Activated CD4-positive, CD25-positive, alpha-beta regulatory T cell (primary cell): ENCODE measurements around the gene GPR78.

Experiments
- DNase-seq, 4 experiments: peaks; one replicate each; lab custom pipeline; 2025; lab: John Stamatoyannopoulos, UW

Gene GPR78, protein sequence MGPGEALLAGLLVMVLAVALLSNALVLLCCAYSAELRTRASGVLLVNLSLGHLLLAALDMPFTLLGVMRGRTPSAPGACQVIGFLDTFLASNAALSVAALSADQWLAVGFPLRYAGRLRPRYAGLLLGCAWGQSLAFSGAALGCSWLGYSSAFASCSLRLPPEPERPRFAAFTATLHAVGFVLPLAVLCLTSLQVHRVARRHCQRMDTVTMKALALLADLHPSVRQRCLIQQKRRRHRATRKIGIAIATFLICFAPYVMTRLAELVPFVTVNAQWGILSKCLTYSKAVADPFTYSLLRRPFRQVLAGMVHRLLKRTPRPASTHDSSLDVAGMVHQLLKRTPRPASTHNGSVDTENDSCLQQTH

DNA sequence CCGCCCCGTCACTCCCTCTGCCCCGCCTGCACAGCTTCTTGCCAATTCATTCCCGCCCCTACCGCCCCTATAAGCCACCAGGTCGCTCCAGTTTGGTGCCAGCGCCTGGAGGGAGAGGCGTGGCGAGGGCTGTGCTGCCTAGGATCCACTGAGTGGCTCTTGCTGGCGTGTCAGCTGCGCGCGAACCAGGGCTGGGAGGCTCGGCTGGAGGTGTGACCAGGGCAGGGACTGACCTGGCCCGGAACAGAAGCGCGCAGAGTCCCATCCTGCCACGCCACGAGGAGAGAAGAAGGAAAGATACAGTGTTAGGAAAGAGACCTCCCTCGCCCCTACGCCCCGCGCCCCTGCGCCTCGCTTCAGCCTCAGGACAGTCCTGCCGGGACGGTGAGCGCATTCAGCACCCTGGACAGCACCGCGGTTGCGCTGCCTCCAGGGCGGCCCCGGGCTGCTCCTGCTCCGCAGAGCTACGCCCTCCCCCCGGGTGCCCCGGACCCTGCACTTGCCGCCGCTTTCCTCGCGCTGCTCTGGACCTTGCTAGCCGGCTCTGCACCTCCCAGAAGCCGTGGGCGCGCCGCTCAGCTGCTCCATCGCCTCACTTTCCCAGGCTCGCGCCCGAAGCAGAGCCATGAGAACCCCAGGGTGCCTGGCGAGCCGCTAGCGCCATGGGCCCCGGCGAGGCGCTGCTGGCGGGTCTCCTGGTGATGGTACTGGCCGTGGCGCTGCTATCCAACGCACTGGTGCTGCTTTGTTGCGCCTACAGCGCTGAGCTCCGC, at the start of gene GPR78:
GPR78 (plus strand) TSS at position 72 of the 773 bp plus-strand sequence; CDS start at position 663, 591 bp downstream.
- peak in 1 of 4 experiments; percentile 5 for DNase-seq

DNA sequence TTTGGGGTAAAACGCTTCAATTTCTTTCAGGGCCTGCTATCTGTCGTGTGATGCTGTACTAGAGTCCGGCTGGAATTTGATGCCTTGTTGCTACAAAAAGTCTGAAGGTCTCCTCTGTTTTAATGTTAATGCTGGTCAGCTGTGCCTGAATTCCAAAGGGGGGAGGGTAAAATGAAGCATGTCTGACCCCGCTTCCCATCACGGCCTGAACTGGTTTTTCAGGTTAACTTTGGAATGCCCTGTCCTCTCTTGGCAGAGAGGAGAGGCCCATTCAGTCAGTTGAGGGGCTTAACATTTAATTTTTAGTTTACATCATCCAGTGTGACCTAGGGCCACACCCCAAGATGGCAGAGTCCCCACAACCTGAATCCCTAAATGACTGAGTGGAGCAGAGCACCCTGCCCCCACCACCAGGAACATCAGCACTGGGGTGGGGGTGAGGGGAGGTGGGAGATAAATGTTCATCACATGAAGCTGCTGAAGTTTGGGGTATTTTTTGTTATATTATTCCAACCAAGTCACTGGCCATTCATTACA, 47.9 kb upstream of the GPR78 start:
- DNase-seq = no peak

DNA sequence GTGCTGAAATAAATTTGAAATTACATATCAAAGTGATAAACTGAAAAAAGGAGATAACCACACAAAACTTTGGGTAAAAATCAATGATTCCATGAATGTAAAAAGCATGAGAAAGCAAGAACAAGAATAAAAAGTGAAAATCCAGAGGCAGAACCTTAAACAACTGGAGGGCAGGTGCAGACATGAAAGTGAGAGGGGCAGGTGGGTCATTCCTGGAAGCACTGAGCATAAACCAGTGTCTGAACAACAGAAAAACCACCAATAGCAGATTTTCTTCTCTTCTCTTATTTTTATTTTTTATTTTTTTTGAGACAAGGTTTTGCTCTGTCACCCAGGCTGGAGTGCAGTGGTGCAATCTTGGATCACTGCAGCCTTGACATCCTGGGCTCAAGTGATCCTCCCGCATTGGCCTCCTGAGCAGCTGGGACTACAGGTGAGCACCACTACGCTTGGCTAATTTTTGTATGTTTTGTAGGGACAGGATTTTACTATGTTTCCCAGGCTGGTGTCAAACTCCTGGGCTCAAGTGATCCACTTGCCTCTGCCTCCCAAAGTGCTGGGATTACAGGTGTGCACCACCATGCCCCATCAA, 46.8 kb upstream of the GPR78 start:
- DNase-seq = no peak

DNA sequence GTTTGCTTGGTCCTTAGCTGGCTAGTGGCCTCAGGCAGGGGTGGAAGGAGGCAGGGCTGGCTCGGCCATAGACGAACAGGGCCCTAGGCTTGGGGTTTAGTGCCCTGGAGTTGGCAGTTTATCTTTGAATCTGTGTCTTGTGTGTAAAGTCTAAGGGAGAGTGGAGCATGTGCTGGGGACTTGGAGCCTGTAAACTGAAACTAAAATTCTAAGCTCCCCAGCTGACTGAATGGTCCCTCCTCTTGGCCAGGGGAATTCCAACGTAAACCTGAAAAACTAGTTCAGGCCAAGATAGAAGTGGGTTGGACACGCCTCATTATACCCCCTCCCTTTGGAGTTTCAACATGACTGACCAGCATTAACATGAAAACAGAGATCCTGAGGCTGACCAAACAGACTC, 46.1 kb upstream of the GPR78 start:
- no peak for DNase-seq

DNA sequence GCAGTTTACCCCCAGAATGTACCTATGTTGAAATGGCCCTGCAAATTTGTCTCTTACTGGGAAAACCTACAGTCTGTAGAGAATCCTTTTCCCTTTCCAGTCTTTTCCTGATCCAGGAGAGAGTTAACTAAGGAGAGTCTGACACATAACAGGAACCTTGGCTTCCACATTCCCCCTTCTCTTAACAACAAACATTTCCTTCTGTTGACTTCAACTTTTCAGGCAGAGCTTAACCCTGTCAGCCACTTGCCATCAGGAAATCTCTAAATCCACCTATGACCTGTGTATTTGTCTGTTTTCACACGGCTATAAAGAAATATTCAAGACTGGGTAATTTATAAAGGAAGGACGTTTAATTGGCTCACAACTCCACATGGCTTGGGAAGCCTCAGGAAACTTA, 45.6 kb upstream of the GPR78 start:
- DNase-seq = no peak

DNA sequence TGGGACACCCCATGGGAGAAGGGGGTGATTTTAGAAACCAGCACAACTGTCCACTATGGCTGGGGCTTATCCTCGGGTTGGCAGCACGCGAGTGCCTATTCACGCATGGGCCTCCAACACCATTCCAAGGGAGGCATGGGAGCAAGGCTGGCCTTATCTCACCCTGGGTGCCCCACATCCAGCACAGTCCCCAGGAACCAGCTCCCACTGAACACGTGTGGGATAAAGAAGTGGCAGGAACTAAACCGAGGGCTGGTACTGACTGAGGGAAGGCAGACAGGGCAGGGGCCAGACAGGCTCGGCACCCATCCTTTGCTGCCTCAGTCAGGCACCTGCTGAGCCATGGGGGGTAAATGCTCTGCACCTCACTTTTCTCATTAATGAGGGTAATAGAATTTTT, 43.7 kb upstream of the GPR78 start:
- DNase-seq = no peak

DNA sequence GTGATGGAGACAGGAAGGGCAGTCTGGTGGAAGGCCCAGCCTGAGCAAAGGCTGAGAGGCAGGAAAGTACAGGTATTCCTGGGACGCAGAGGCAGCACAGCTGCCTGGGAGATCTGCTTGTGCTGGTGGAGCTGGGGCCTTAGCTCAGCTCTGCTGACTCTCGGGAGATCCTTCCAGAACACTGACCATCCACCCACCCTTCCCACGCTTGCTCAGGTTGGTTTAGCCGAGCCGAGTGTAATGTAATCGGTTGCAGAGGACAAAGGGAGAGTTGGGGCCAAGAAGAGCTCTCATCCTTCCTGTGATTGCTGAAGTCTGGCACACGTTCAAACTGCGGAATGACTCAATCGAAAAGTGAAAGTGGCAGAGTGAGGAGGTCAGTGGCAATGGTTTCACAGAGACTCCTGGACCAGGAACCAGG, 43.1 kb upstream of the GPR78 start:
- DNase-seq = no peak

DNA sequence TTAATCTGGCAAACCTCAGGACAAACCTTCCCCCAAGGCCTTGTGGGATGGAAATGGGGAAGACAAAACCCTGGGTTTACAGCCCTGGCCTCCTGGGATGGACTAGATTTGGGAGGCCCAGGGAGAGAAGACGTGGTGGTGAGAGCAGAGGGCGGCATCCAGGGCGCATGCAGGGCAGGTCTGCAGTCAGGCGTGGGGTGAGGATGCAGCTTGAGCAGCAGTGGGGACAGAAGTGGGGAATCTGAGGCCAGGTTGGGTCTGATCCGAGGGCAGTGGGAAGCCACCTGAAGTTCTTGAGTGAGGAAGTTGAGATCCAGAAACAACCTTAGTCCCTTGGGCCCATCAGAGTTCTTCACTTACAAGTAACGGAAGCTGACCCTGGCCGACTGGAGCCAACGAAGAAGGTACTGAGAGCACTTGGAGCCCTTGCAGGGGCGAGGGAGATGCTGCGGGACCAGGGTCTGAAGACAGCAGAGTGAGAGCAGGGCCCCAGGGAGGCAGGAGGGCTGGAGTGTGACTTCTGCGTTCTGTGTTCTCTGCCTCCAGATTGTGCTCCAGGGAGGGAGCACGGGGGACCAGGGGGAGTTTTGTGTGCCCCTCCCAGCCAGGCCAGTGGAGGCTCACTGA, 42.0 kb upstream of the GPR78 start:
- DNase-seq = no peak

DNA sequence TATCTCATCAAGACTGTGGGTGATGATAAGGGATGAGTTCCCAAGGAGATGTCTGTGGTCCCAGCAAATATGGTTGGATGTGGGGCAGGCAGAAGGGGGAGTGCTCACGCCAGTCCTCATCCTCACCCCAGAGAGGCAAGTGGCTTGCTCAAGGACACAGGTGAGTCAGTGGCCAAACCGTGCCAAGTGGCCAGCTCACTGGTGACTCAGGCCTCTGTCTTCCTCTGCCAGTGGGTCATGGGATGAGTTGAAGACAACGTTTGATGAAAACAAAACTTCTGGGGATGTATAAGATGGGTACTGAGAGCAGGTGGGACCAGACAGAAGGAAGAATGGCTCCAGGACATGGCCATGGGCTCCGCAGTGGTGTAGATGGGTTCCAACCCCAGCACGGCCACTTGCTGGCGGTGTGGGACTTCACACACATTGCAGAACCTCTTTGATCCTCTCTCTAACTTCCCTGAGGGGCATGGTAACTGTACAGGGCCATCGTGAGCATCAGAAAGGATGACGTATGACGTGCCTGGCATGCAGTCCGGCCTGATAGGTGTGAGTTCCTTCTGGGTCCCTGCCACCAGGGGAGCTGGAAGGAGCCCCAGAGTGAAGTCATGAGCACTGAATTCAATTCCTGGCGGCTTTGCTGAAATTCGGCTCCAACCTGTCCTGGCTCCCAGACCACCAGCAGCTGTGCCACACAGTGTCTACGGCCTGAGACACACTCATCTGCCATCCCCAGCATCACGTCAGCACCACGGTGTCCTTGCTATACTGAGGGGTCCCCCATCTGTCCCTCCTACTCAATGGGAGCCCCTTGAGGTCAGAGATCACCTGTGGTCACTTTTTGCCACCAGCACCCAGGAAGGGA, 41.3 kb upstream of the GPR78 start:
- DNase-seq = no peak

DNA sequence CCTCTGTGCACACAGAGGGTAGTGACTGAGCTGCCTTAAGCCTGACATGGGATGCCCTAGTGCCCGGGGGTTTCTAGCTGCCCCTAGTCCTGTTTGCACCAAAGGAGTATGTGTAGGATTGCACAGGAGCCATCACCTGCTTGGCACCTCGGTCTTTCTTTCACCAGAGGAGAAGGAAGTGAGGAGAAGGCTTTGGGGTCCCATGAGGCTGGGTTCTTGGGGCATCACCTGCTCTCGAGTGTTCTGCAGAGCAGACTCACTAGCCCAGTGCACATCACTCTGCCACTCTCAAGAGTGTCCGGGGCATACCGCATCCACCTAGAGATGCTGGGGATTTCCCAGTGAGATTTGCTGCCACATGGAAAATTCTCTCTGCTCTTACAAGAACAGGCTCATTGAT, 40.5 kb upstream of the GPR78 start:
- DNase-seq = no peak

DNA sequence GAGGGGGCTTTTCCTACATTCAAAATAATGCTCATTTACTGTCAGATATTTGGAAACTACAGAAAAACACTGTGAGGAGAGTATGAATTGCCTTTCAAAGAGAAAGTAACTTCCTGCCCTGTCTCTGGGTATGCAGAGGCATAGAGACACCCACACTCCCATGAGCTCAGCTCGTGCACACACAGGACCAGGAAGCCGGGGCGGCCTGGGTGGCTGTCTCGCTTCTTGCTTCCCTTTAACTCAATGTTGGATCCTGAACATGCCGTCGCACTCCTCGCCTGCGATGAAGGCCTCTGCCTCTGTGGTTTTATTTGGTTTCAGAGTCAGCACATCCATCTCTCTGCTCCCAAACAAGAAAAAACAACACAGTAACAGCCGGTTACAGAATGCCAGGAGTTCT, 40.1 kb upstream of the GPR78 start:
- DNase-seq = no peak

DNA sequence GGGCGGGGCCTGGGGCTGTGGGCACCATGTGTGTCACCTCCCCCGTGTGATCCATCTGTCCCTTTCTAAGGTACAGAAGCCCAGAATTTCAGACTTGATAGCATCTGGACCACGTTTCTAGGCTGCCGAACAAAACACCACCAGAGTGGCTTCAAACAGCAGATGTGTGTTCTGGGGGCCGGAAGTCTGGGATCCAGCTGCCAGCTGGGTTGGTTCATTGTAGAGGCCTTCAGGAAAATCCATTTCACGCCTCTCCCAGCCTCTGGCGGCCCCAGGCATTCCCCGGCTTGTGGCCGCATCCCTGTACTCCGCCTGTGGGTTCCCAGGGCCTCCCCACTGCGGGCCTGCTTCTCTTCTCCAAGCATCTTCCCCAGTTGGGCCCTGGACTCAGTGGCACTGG, 39.6 kb upstream of the GPR78 start:
- DNase-seq = no peak

DNA sequence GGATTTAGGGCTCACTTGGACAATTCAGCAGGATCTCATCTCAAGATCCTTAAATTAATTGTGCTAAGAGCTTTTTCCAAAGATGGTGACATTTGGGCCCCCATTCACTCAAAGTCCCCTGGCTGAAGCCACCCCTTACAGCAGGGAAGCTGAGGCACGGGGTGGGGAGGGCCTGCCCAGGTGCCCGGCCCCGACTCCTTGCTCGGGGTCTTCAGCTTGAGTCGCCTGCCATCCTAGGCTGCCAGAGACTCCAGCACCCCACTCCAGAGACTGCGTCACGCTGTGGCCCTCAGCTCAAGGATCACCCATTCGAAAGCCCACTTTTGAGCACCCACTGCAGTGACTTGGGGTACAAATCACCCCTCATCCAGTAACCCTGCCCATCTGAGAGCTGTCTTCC, 39.2 kb upstream of the GPR78 start:
- no peak for DNase-seq

DNA sequence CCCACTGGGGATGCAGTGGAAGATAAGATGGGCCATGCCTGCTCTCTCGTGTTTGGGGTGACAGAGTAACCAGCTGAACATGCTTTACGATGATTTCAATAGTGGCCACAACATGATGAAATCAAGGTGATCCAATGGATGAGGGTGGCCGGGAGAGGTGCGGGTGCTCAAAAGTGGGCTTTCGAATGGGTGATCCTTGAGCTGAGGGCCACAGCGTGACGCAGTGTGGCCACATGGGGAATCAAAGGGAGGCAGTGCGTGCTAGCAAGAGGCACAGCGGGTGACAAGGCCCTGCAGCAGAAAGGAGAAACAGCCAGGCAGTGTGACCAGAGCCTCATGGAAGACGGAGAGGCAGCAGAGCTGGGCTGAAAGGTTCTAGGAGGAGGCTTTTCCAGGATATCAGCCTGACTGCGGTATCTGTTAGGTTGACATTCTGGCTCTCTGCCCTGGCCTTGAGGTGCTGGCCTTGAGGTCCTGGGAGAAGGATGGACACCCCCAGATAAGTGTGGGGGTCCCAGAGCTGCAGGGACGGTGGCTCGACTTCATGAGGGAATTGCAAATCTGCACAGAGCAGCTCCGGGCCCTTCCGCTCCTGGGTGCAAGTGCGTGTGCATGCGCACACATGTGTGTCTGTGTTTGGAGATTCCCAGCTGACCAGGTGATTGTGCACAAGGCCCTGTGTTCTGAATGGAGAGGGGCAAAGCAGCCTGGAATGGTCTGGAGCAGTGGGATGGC, 38.0 kb upstream of the GPR78 start:
- no peak for DNase-seq

DNA sequence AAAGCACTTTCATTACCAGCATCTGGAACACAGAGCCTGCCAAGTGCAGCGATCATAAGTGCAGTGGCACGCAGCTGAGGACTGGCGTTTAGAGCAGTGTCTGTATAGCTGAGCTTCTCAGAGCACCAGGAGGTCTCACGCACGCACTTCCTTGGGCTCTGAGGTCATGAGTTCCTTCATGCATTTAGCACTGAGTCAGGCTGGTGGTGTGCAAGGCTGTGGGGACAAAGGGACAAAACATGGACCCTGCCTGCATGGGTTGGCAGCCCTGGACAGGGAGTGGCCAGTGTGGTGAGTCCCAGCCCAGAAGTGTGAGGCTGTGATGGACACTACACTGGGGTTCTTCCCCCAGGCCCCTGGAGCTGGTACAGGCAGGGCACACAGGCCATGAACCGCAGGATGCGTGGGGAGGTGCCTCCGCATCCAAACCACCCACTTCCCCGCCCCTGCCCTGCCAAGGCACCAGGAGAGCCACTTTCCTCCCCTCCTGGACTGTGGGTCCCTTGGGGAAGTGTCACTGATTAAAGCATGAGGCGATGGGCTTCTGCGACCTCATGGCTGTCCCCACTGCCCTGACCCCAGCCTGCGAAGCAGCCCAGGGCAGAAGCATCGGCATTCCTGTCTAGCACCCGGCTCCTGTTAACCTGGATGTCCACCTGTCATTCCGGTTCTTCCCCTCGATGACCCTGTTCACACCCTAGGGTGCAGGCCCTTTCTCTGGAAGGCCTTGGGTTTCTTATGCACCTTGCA, 37.2 kb upstream of the GPR78 start:
- no peak for DNase-seq

DNA sequence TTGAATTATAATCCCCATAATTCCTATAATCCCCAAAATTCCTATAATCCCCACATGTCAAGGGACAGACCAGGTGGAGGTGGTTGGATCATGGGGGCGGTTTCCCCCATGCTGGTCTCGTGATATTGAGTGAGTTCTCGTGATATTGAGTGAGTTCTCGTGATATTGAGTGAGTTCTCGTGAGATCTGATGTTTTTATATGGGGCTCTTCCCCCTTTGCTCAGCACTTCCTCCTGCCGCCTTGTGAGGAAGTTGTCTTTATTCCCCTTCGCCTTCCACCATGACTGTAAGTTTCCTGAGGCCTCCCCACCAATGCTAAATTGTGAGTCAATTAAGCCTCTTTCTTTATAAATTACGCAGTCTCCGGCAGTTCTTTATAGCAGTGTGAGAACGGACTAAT, 36.6 kb upstream of the GPR78 start:
- no peak for DNase-seq

DNA sequence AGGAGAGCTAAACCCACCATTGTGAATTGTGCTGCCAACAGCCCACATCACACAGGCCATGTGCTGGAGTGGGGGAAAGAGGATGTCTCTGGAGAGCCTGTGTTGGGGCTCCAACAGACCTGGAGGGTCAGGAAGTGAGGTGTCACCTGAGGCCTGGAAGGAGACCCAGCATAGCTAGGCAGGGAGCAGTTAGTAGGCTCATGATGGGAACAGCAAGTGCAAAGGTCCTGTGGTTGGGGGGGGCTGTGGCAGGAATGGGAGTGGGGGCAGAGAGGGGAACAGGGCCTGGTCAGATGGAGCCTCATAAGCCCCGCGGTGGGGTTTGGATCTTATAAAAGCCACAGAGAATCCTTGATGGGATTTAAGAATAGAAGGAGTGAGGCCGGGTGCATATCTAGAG, 35.9 kb upstream of the GPR78 start:
- no peak for DNase-seq

DNA sequence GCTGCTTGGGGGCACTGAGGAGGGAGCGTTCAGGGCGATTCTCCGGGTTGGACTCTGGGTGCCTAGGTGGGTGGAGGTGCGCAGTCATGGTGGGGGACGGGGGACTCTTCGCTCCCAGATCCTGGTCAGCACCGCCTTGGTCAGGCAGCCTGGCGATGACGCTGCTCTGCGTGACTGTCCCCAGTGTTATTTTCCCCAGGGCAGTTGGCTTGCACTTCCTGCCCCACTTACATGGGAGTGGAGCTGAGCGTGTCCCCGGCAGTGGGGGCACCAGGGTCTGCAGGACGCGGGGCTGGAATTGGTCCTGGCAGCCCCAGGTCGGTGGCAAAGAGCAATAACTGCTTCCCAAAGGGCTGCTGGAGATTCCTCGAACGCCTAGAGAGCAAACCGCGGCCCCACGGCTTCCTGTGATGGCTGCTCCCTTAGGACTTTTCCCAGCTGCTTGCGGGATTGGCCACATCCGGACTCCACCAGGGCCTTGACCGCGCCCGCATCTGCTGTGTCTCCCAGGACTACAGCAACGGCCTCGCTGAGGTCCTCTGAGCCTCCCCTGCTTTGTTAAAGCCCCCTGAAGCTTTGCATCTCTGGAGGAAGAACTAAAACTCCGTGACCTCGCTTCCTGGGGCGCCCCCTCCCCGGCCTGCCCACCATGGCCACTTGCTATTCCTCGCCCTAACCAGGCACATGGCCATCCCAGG, 35.3 kb upstream of the GPR78 start:
- no peak for DNase-seq

DNA sequence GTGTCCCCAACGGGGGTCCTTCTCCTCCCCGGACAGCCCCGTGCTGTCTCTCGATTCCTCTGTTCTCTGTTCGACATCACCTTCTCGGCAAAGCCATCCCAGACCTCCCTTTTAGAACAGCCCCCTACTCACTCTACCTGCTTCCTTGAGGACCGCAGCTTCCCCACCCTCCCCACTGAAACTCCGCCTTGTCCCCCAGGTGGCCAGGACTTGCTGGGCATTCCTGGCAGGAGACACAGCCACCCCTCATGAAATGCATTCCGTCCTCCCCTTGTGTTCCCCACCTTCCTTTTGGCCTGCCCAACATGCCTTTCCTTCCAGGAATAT, 34.8 kb upstream of the GPR78 start:
- DNase-seq = no peak

DNA sequence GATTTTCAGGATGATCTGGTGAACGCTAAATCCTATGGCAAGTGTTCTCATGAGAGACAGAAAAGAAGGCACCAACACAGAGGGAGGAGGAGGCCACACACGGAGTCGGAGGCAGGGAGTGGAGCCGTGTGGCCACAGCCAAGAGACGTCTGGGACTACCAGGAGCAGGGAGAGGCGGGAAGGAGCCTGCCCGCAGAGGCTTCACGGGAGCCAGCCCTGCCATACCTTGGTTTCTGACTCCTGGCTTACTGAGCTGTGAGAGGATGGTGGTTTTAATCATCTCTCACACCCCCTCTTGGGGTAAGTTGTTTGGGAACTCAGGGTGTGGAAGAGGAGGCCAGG, 33.5 kb upstream of the GPR78 start:
- no peak for DNase-seq
